Inflammatory macrophage treated with lipopolysaccharide for 1 hour (primary cell): ENCODE results near the gene PIAS4.

Experiments used
- DNase-seq, 2 donors: peaks; one replicate each; pipeline ENCODE4 v3.0.0-alpha.2; 2020 to 2022

The PIAS4 gene

DNA sequence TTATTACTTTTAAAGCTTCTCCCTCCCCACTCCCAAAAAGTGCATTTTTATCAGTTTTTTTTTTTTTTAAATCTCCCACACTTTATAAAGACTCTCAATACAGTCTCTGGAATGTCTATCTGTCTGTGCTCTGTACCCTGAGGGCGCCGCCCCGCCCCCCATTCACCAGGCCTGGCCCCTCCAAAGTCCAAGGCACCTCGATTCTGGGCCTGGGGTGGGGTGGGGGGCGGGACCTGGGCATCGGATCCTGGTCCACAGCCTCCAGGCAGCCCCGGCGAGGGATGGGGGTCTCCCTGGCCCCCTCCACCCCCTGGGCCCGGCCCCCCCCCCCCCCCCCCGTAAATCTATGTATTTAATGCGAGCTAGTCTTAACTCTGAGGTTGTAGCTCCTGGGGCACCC is 35.9 kb downstream of the PIAS4 start:
- DNase-seq, result no peak

DNA sequence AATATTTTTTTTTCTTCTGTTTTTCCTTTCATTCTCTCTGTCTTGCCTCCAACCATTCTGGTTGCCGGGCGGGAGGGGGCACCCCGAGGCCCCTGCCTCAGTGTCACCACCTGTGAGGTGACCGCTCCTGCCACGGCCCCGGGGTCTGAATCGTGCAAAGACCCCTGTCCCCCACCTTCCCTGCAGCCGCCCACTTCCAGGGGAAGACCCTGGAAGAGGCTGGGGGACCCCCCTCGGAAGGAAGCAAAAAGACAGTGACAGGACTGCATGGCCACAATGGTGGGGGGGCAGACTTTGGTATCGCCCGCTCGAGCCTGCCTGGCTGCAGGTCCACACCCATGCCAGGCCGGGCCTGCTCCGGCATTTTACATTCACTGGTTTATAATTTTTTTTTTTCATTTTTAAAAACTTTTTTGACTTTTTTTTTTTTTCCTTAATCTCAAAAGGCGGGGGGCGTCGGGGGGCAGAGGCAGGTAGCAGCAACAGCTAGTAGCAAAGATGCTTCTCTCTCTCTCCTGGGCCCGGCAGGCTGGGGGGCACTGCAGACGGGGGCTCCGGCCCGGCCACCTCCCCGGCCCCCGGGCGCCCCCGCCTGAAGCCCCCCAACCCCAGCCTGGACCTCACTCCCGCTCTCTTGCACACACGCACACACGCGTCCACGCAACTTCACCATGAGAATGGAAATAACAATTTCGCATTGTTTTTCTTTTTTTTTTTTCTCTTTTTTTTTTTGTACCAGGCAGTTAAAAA is 36.6 kb downstream of the PIAS4 start:
- DNase-seq, result no peak

- no peak for DNase-seq
Measured at GRCh38 chr19:4044990-4045465, 37.5 kb downstream of the PIAS4 start.

- no peak for DNase-seq
Measured at GRCh38 chr19:4045597-4046361, 38.2 kb downstream of the PIAS4 start.

DNA sequence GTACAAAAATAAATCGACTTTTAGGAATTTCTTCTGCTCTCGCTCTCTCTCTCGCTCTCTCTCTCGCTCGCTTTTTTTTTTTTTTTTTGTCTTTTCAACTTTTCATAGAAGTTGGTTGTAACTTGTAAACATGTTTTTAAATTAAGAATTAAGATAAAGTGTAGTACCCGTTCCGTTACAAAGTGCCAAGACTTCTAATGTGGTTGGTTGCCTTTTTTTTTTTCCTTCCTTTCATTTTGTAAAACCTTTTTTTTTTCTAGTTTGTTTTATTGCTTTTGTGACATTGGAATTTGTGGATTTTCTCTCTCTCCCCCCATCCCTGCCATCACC is 38.8 kb downstream of the PIAS4 start:
- no peak for DNase-seq

DNA sequence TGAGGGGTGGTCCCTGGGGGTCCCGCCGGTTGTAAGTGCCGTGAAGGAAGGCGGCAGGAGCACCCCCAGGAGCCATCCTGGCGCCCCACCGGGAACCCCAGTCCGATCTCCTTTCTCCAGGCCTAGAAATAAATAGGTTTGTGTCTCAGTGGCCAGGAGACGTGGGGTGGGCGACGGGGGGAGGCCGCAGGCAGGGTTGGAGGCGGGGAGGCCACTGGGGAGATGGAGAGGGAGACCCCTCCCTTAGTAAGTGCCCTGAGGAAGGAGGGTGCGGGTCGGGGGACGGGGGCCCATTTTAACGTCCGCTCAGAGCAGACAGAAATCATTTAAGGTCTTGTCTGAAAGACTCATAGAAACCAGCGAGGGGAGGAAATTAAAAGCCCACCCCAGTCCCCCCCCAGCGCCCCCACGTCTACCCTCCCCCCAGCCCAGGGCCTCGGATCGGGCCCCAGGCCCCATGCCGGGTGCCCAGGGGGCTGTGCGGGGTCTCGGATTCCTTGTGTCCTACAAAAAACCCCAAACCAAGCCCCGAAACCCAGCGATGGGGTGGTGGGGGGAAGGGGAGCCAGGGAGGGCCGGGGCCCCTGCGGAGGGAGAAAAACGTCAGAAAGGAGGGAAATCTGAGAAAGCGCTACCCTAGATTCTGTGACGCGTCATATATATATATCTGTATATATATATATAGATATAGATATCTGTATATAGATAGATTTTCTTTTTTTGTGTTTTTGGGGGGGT is 39.6 kb downstream of the PIAS4 start:
- DNase-seq, result no peak

DNA sequence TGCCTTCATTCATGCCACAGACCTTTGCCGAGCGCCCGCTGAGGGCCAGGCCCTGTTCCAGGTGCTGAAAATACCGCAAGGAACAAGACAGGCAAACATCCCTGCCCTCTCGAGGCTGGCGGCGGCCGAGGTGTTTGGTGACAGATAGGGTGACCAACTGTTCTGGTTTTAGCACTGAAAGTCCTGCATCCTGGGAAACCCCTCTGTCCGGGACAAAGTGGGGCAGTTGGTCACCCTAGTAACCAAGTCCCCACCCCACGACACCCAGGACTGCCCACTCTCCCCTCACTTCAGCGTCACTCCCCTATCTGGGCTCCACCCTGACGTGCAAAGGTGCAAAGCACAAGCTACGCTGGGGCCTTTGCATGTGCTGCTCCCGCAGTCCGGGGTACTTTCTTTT is 41.9 kb downstream of the PIAS4 start:
- no peak for DNase-seq

DNA sequence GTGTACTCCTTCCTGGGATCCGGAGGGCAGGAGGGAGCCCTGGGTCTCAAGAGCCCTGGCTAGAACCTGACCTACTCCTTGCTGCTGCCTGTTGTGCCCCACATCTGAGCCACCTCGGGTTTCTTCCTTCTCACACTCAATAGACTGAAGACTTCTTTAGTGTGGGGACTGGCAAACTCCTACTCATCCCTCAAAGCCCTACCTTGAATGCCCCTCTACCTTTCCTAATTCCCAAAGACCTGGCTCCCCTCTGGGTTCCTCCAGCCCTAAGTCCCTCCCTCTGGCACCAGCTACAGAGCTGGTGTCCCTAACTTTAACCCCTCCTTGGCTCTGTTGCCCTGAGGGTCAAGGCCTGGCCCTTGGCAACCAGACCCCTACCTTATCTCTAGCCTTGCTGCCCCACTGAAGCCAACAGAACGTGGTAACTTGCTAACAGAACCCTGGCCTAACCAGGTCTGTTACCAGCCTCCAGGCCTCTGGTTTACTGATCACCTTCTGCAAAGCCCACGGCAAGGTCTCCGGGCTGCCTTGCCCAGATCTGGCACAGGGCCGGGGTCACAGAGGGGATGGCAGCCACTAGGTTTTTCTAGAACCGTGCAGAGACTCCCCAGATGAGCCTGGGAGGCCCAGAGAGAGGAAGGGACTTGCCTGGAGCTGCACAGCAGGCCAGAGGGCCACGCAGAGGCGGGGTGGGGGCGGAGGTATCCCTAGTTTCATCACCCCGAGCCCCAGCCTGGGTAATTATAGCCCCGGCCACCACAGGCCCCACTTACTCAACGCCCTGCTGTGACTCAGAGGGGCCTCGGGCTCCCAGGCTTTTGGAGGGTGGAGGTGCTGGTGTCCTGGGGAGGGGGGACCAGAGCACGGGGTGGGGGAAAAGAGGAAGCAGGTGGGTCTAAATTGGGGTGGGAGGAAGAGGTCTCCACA is 43.9 kb downstream of the PIAS4 start:
- DNase-seq, result peak; percentile 95 to 96

DNA sequence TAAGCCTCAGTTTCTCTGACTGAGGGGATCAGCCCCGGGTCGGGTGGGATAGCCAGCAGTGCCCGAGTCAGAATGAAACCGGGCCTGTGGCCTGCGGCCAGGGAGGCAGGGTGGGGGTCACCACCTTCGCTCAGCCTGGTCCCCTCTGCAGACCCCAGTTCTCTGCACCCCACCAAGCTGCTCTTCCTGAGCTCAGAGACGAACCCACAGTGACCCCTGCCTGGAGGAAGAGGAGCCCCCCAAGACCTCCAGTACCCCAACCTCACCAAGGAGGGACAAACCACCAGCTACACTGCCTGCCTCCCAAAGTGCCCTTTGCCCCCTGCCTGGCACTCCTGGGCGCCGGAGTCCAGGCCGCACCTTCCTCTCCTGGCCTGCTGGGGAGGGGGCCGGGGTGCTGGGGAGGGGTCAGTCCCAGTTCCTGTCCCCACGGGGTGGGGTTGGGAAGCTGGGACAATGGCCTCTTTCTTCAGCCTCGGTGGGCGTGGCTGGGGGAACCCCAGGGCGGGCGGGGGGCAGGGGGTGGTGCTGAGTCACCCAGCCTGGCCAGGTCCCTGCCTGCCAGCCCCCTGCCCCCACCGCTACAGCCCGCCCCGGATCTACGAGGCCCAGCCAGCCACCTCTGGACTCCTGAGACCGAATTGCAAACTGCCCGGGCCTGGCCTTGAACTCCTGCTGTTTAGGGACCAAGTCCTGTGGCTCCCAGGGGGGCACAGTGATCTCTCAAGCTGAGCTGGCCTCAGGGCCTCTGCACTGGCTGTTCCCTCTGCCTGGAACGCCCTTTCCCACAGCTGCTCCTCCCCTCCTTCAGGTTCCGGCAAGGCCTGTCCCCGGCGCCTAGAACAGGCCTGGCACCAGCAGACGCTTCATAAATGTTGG is 44.8 kb downstream of the PIAS4 start:
- DNase-seq, result peak; percentile 77 to 81

- peak; percentile 83 to 92 for DNase-seq
Measured at GRCh38 chr19:4052993-4053422, 45.5 kb downstream of the PIAS4 start.

GRCh38 chr19:4053423-4054324 is 46.1 kb downstream of the PIAS4 start:
- DNase-seq, result no peak

- no peak for DNase-seq
Measured at GRCh38 chr19:4054441-4055208, 47.1 kb downstream of the PIAS4 start.

GRCh38 chr19:4055209-4055552 is 47.6 kb downstream of the PIAS4 start:
- DNase-seq, result no peak

DNA sequence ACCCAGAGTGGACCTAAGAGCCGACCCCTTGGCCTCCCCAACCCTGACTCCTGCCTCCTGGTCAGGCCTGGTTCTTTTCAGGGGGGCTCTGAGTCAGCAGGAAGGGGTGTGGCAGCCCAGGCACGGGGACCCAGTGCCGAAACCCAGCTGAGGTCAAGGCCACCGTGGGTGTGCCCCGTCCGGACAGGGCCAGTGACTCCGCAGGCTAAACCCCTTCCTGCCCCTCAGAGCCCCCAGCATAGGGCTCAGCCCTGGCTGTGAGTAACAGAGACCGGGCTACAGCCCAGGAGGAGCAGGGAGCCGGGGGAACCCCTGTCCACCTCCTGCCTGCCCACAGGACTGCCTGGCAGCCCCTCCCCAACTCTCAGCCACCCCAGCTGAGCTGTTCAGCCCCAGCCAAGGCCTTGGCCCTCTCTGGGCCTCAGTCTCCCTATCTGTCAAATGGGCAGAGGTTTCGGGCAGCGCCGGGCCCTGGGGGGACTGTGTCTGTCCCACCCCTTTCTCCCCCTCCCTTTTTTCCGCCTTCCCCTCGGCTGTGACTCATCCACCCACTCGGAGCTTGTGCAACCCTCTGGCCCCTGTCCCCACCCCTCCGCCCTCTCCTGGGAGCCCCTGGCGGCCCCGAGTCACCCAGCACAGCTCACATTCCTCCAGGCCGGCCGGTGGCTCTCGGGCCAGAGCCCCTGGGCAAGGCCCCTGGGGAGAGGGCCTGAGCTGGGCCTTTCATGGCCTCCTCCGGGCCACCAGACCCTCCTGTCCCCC is 50.6 kb downstream of the PIAS4 start:
- peak; percentile 88 to 97 for DNase-seq

DNA sequence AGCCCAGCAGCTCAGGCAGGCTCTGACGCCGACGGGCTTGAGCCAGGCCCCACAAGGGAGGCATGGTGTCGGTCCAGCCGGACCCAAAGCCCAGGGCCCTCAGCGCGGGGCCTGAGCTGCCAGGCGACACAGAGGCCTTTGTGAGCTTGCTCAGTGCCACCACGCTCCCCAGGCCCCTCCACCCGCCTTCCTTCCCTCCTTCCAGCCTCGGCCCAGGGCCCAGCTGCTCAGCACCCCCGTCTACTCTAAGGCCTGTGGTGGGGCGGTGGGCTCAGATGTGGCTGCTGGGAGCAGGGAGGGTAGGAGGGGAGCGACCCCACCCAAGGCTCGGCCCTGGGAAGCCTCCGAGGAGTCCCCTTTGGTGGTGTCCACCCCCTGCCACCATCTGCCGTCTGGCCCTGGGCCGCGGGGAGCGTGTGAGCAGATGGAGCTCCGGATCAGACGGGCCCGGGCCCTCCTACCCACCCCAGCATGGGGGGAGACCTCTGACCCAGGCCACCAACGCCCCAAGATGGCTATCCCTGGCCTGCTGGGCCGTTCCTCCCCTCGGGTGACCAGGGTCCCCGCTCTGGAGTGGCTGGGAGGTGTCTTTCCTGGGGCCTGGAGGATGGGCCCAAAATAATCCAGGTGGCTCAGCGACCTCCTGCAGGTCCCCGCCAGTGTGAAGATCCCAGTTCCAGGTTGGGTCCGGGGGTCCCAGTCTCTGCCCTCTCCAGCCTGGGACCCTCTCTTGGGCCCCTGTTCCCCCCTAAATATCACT is 51.3 kb downstream of the PIAS4 start:
- no peak for DNase-seq

DNA sequence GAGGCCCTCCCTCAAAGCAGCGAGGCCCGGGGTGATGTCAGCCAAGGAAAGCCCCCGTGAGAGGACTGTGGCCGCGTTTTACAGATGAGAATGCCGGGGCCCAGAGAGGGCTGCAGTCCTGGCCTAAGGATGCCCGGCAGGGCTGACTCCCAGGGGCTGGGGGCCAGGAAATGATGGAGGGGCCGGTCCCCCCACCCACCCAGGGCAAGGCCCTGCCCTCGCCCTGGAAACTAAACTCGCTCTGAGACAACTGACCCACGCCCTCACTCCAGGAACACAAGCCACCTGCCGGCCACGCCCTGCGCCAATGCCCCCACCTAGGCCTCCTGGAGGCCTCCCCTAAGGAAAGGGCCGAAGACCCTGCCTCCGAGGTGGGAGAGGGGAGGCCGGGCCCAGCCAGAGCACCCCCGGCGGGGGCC is 51.9 kb downstream of the PIAS4 start:
- peak in 1 of 2 donors; percentile 37 for DNase-seq

DNA sequence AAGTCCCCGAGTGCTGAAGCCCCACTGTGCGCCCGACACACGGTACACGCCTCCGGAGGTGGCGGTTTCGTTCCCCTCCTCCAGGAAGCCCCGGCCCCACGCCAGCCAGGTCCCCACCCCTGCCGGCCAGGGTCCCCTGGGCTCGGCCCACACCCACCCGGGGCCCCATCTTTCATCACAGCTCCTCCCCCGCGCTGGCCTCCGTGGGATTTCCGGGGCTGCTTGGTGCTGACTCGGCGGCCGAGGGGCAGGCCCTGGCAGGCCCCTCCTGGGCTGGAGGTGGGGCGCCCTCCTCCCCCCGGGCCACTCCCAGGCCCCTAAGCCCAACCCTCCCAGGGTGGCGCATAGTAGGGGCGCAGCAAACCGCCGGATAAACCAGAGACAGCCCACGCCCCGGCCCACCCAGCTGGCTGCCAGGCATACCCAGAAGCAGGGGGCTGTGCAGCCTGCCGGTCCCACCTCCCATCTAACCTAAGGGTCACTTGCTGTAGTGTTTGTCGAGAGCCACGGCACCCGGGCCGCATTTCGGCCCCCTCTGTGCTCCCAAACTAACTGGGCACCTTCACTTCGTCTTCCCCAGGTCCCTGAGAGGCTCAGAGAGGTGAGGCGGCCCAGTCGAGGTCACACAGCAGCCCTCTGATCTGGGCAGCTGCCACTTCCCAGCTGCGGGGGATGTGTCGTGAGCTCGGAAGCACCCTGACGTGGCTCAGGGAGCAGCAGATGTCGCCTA is 52.5 kb downstream of the PIAS4 start:
- peak; percentile 85 for DNase-seq
